GM18499 (cell line): Measurements from ENCODE around the gene NEDD4L.

Experiments used
- ATAC-seq: cut with Tn5 transposase; IDR thresholded peaks from one replicate; pipeline ENCODE4 v1.9.1; 2021; ENCODE audit warnings: moderate number of reproducible peaks; ENCODE audit not compliant: insufficient read depth, unreplicated experiment

NEDD4L gene

GRCh38 chr18:58087928-58088690, 44.1 kb downstream of the NEDD4L start:
- no peak for ATAC-seq

- ATAC-seq = no peak
Measured at GRCh38 chr18:58088691-58089065, 44.7 kb downstream of the NEDD4L start.

- peak; percentile 59 for ATAC-seq
Measured at GRCh38 chr18:58091099-58091611, 47.1 kb downstream of the NEDD4L start.

GRCh38 chr18:58093311-58093803, 49.3 kb downstream of the NEDD4L start:
- no peak for ATAC-seq

GRCh38 chr18:58095222-58095621, 51.2 kb downstream of the NEDD4L start:
- no peak for ATAC-seq

- no peak for ATAC-seq
Measured at GRCh38 chr18:58095655-58096054, 51.6 kb downstream of the NEDD4L start.

- ATAC-seq = no peak
Measured at GRCh38 chr18:58096658-58097057, 52.6 kb downstream of the NEDD4L start.

GRCh38 chr18:58097121-58097906, 53.3 kb downstream of the NEDD4L start:
- ATAC-seq = no peak

- ATAC-seq = no peak
Measured at GRCh38 chr18:58097907-58098166, 53.8 kb downstream of the NEDD4L start.

GRCh38 chr18:58098706-58099105, 54.7 kb downstream of the NEDD4L start:
- ATAC-seq = no peak

GRCh38 chr18:58100154-58100553, 56.1 kb downstream of the NEDD4L start:
- ATAC-seq = no peak

GRCh38 chr18:58101291-58101794, 57.3 kb downstream of the NEDD4L start:
- ATAC-seq = no peak

GRCh38 chr18:58102018-58102417, 58.0 kb downstream of the NEDD4L start:
- no peak for ATAC-seq

- ATAC-seq = no peak
Measured at GRCh38 chr18:58102875-58103274, 58.8 kb downstream of the NEDD4L start.

- ATAC-seq = no peak
Measured at GRCh38 chr18:58103339-58103985, 59.4 kb downstream of the NEDD4L start.

GRCh38 chr18:58104096-58104495, 60.1 kb downstream of the NEDD4L start:
- no peak for ATAC-seq

GRCh38 chr18:58105206-58105887, 61.3 kb downstream of the NEDD4L start:
- no peak for ATAC-seq

- no peak for ATAC-seq
Measured at GRCh38 chr18:58105888-58106260, 61.8 kb downstream of the NEDD4L start.

GRCh38 chr18:58106289-58107070, 62.5 kb downstream of the NEDD4L start:
- ATAC-seq = no peak

- ATAC-seq = no peak
Measured at GRCh38 chr18:58109256-58109655, 65.2 kb downstream of the NEDD4L start.
